CD4-positive, alpha-beta T cell (primary cell): Measurements from ENCODE around the gene PCDHGA2. TPM values are rescaled to one million over a fixed set of nuclear protein-coding genes. Genes with fewer than 3 reads are reported as not detected.

Source experiments
- ATAC-seq: fragments of 200-7000 bp; cut with Tn5 transposase; one replicate; pipeline ENCODE4 v1.10.0; 2022; ENCODE audit warnings: mild to moderate bottlenecking; ENCODE audit not compliant: poor library complexity
- CTCF ChIA-PET: fragments of 350-600 bp; sonication (Branson Sonifier 250); formaldehyde crosslinking; loops from one replicate; lab custom pipeline; 2021; ENCODE audit warnings: antibody characterized with exemption, inconsistent platforms; lab: Charles Lee
- POLR2A ChIA-PET: fragments of 350-600 bp; sonication (Branson Sonifier 250); formaldehyde crosslinking; loops from one replicate; lab custom pipeline; 2021; ENCODE audit warnings: antibody characterized with exemption, inconsistent platforms; lab: Charles Lee
- DNase-seq, 14 experiments: peaks; one replicate each; pipeline ENCODE4 v3.0.0-alpha.2; 2013 to 2020; ENCODE audit warnings: mixed read lengths in 2 of 14
- H3K27ac ChIP-seq, 2 donors: one replicate each; pipeline versions ENCODE4 v1.5.1 to v1.7.0; 2013; ENCODE audit warnings: low read length in 2 of 2, low read depth in 1 of 2, mild to moderate bottlenecking in 1 of 2
- H3K27me3 ChIP-seq, 2 experiments: 1 replicate in 1 of 2; 2 replicates in 1 of 2; pipeline versions ENCODE4 v1.6.1 to v1.7.0; 2013; ENCODE audit warnings: low read length in 2 of 2, control low read depth in 1 of 2, mild to moderate bottlenecking in 1 of 2, moderate library complexity in 1 of 2; ENCODE audit not compliant: insufficient read depth in 2 of 2, control insufficient read depth in 1 of 2
- H3K36me3 ChIP-seq: one replicate; pipeline ENCODE4 v1.6.1; 2013; ENCODE audit warnings: low read length, control low read depth; ENCODE audit not compliant: insufficient read depth
- H3K4me1 ChIP-seq: one replicate; pipeline ENCODE4 v1.6.1; 2013; ENCODE audit warnings: low read length, control low read depth; ENCODE audit not compliant: insufficient read depth
- H3K4me3 ChIP-seq: one replicate; pipeline ENCODE4 v1.5.1; 2013; ENCODE audit warnings: mild to moderate bottlenecking, low read length, moderate library complexity
- H3K9me3 ChIP-seq, 2 experiments: 1 replicate in 1 of 2; 2 replicates in 1 of 2; pipeline versions ENCODE4 v1.6.1 to v1.7.0; 2013; ENCODE audit warnings: low read length in 2 of 2, mild to moderate bottlenecking in 2 of 2, control low read depth in 1 of 2, moderate library complexity in 1 of 2; ENCODE audit not compliant: control insufficient read depth in 1 of 2, insufficient read depth in 1 of 2
- H3K27ac Mint-ChIP-seq: one replicate; pipeline ENCODE4 v1.8.0; 2020; ENCODE audit warnings: mixed read lengths
- H3K27me3 Mint-ChIP-seq: one replicate; pipeline ENCODE4 v1.8.0; 2021; ENCODE audit warnings: mixed read lengths
- H3K36me3 Mint-ChIP-seq: one replicate; pipeline ENCODE4 v1.8.0; 2021; ENCODE audit warnings: low read depth, mixed read lengths
- H3K4me1 Mint-ChIP-seq: one replicate; pipeline ENCODE4 v1.8.0; 2021; ENCODE audit warnings: low read depth, mixed read lengths
- H3K4me3 Mint-ChIP-seq: one replicate; pipeline ENCODE4 v1.8.0; 2020; ENCODE audit warnings: mild to moderate bottlenecking, mixed read lengths
- H3K9me3 Mint-ChIP-seq: one replicate; pipeline ENCODE4 v1.8.0; 2020; ENCODE audit warnings: mixed read lengths
- CTCF ChIP-seq: fragments of 200-600 bp; IDR thresholded peaks from one replicate; pipeline ENCODE4 v1.8.0; 2022; ENCODE audit warnings: antibody characterized with exemption, mild to moderate bottlenecking
- intact Hi-C, 2 experiments: fragments of 100-400 bp; cut with DNase I in 1 of 2; cut with micrococcal nuclease in 1 of 2; formaldehyde crosslinking; loops; one replicate each; pipeline versions ENCODE4 v1.15.1 to v1.9.0; 2023 to 2025; cut with DNase I, micrococcal nuclease
- total RNA-seq, 174 experiments: library from RNA in 2 of 174; stranded (reverse) in 2 of 174; gene quantifications; one replicate each; pipeline ENCODE4 v1.2.3 and lab custom pipeline; 2021 to 2026

Gene PCDHGA2
- total RNA-seq, 2 experiments from 2014 or later = not detected

- H3K9me3 Mint-ChIP-seq = peaks cover 15% of the 10 kb centered on the region
Measured at GRCh38 chr5:141355641-141356040, 17.1 kb downstream of the PCDHGA2 start.

DNA sequence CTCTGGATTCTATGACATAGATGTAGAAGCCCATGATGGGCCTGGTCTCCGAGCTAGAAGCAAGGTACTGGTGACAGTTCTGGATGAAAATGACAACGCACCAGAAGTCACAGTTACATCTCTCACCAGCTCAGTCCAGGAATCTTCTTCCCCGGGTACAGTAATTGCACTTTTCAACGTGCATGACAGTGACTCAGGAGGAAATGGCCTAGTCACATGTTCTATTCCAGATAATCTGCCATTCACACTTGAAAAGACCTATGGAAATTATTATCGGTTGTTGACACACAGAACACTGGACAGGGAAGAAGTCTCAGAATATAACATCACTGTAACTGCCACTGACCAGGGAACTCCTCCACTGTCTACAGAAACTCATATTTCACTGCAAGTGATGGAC lies 17.6 kb downstream of the PCDHGA2 start:
- Mint-ChIP-seq H3K27me3 (peaks cover 93% of the 10 kb centered on the region), H3K4me3 (no peak overlapping the region), H3K27ac (no peak overlapping the region), H3K36me3 (peaks cover 28% of the 10 kb centered on the region), H3K9me3 (peaks cover 20% of the 10 kb centered on the region), H3K4me1 (peaks cover 6% of the 10 kb centered on the region)
- peaks cover 27 to 47% of the 10 kb centered on the region in 2 experiments for H3K9me3 ChIP-seq
- POLR2A ChIA-PET = no interaction called here
- CTCF ChIA-PET = interaction anchor here (1.3 kb wide), 1 partner anchor 208 kb away, joined by 3 read pairs; no protein-coding TSS in a partner anchor
- no peak for ATAC-seq
- peaks cover 9% of the 10 kb centered on the region for H3K4me1 ChIP-seq
- H3K36me3 ChIP-seq = no peaks in the 10 kb centered on the region
- intact Hi-C loops = no loop called here
- H3K27me3 ChIP-seq = peaks cover 48 to 84% of the 10 kb centered on the region in 2 experiments
- no peak overlapping the region for H3K27ac ChIP-seq
- H3K4me3 ChIP-seq = no peak overlapping the region
- no peak for TF ChIP-seq CTCF
- DNase-seq = no peak

More at GRCh38 chr5:141355641-141356040, 17.1 kb downstream of the PCDHGA2 start:
- H3K27me3 ChIP-seq = peaks cover 48 to 84% of the 10 kb centered on the region in 2 experiments
- Mint-ChIP-seq H3K4me1 (peaks cover 6% of the 10 kb centered on the region), H3K4me3 (no peak overlapping the region), H3K27ac (no peak overlapping the region), H3K27me3 (peaks cover 93% of the 10 kb centered on the region), H3K36me3 (peaks cover 23% of the 10 kb centered on the region)
- CTCF ChIA-PET = interaction anchor here (1.3 kb wide), 1 partner anchor 208 kb away, joined by 3 read pairs; no protein-coding TSS in a partner anchor
- H3K4me3 ChIP-seq = no peak overlapping the region
- no peak for ATAC-seq
- H3K36me3 ChIP-seq = no peaks in the 10 kb centered on the region
- POLR2A ChIA-PET = no interaction called here
- peaks cover 9% of the 10 kb centered on the region for H3K4me1 ChIP-seq
- no peak for TF ChIP-seq CTCF
- intact Hi-C loops = no loop called here
- no peak overlapping the region for H3K27ac ChIP-seq
- H3K9me3 ChIP-seq = peaks cover 27 to 48% of the 10 kb centered on the region in 2 experiments
- DNase-seq = no peak

DNA sequence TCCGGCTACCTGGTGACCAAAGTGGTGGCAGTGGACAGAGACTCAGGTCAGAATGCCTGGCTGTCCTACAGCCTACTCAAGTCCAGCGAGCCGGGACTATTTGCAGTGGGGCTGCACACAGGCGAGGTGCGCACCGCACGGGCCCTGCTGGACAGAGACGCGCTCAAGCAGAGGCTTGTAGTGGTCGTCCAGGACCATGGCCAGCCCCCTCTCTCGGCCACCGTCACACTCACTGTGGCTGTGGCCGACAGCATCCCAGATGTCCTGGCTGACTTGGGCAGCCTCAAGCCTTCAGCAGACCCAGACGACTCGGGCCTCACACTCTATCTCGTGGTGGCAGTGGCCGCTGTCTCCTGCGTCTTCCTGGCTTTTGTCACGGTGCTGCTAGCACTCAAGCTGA lies 18.4 kb downstream of the PCDHGA2 start:
- Histone ChIP-seq H3K4me3 (no peak overlapping the region), H3K4me1 (peaks cover 9% of the 10 kb centered on the region), H3K36me3 (no peaks in the 10 kb centered on the region), H3K27me3 (peaks cover 46 to 83% of the 10 kb centered on the region in 2 experiments), H3K9me3 (peaks cover 27 to 48% of the 10 kb centered on the region in 2 experiments), H3K27ac (no peak overlapping the region)
- Mint-ChIP-seq H3K4me1 (peaks cover 6% of the 10 kb centered on the region), H3K27ac (no peak overlapping the region), H3K27me3 (peaks cover 94% of the 10 kb centered on the region), H3K36me3 (peaks cover 32% of the 10 kb centered on the region), H3K4me3 (no peak overlapping the region), H3K9me3 (peaks cover 22% of the 10 kb centered on the region)
- no peak for TF ChIP-seq CTCF
- intact Hi-C loops = no loop called here
- DNase-seq (no peak), ATAC-seq (no peak)
- POLR2A ChIA-PET = no interaction called here
- CTCF ChIA-PET = no interaction called here
